ENCODE data around the gene MT1HL1. TPM values are rescaled to one million over a fixed set of nuclear protein-coding genes. Genes with fewer than 3 reads are reported as not detected.

The MT1HL1 gene
- total RNA-seq, 1 experiment from 2014 or later: not detected

DNA sequence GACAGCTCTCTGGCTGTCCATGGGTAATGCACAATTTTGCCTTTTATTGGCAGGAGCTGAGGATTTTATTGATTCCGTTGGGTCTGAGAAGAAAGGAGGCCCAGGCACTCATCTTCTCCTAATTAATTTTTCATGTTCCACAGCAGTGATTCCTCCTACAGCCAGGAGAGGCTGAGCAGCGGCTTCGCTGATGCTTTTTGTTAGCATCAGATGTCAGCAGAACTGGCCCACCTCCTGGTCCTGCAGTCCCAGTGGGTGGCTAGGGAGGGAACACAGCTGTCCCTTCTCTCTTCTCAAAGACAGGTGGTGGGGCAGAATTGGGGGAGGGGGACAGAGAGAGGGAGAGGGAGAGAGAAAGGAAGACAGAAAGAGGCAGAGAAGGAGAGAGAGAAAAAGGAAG, 5.7 kb downstream of the MT1HL1 start:
- H3K27me3 Mint-ChIP-seq (ENCODE audit: low read depth): peaks cover 3% of the 10 kb centered on the region; the same call in 1 of the 2 replicates
- POLR2A ChIA-PET: no interaction called here
- H3K9me3 Mint-ChIP-seq: peaks cover 13% of the 10 kb centered on the region
- DNase-seq (ENCODE audit: low spot score) (no peak), ATAC-seq (peak; percentile 52)
- H3K4me3 Mint-ChIP-seq: no peak overlapping the region
- TF ChIP-seq TP53 (CRISPR knock-in tag; IDR thresholded peaks at IDR 0.05): no peak
- TF ChIP-seq IRF1 (CRISPR knock-in tag; IDR thresholded peaks at IDR 0.05): no peak
- no peak for TF ChIP-seq JUN (CRISPR knock-in tag; IDR thresholded peaks at IDR 0.05)
- no peak for TF ChIP-seq FOXP4 (CRISPR knock-in tag; IDR thresholded peaks at IDR 0.05)
- no peak for TF ChIP-seq ERG (CRISPR knock-in tag; IDR thresholded peaks at IDR 0.05)
- TF ChIP-seq, protein P1, sequence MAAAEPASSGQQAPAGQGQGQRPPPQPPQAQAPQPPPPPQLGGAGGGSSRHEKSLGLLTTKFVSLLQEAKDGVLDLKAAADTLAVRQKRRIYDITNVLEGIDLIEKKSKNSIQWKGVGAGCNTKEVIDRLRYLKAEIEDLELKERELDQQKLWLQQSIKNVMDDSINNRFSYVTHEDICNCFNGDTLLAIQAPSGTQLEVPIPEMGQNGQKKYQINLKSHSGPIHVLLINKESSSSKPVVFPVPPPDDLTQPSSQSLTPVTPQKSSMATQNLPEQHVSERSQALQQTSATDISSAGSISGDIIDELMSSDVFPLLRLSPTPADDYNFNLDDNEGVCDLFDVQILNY (CRISPR knock-in tag; IDR thresholded peaks at IDR 0.05): no peak
- no peak for TF ChIP-seq RORB (CRISPR knock-in tag; IDR thresholded peaks at IDR 0.05)
- TF ChIP-seq SOX15 (CRISPR knock-in tag; IDR thresholded peaks at IDR 0.05): no peak
- TF ChIP-seq, protein P2, sequence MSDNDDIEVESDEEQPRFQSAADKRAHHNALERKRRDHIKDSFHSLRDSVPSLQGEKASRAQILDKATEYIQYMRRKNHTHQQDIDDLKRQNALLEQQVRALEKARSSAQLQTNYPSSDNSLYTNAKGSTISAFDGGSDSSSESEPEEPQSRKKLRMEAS (CRISPR knock-in tag; IDR thresholded peaks at IDR 0.05): no peak
- TF ChIP-seq FOXP1 (CRISPR knock-in tag; IDR thresholded peaks at IDR 0.05; ENCODE audit: borderline replicate concordance): no peak
- TF ChIP-seq CREB1 (CRISPR knock-in tag; IDR thresholded peaks at IDR 0.05): no peak
- no peak for TF ChIP-seq NR3C1 (CRISPR knock-in tag; conservative IDR thresholded peaks at IDR 0.05; ENCODE audit: low read depth)
- TF ChIP-seq ZNF396 (CRISPR knock-in tag; IDR thresholded peaks at IDR 0.05; ENCODE audit: borderline replicate concordance): no peak
- no peaks in the 10 kb centered on the region; the same call in 1 of the 2 replicates for H3K36me3 Mint-ChIP-seq
- CTCF ChIA-PET: no interaction called here
- H3K27ac Mint-ChIP-seq: no peak overlapping the region
- H3K4me1 Mint-ChIP-seq: peaks cover 24% of the 10 kb centered on the region

GRCh38 chr1:236997882-236998281, 6.4 kb downstream of the MT1HL1 start:
- no peak for TF ChIP-seq HMGA2 (CRISPR knock-in tag; IDR thresholded peaks at IDR 0.05)
- no peak for TF ChIP-seq ZNF232 (CRISPR knock-in tag; IDR thresholded peaks at IDR 0.05)
- no peak for TF ChIP-seq ZNF416 (CRISPR knock-in tag; IDR thresholded peaks at IDR 0.05)
- TF ChIP-seq FOXJ3 (CRISPR knock-in tag; IDR thresholded peaks at IDR 0.05; ENCODE audit: borderline replicate concordance): no peak
- TF ChIP-seq ZNF423 (CRISPR knock-in tag; IDR thresholded peaks at IDR 0.05): no peak
- TF ChIP-seq ATF1 (CRISPR knock-in tag; IDR thresholded peaks at IDR 0.05): no peak
- no peak for TF ChIP-seq GTF2I (CRISPR knock-in tag; conservative IDR thresholded peaks at IDR 0.05)
- no peak for TF ChIP-seq KAT7 (CRISPR knock-in tag; IDR thresholded peaks at IDR 0.05; ENCODE audit: borderline replicate concordance)
- TF ChIP-seq NFATC4 (CRISPR knock-in tag; IDR thresholded peaks at IDR 0.05): no peak
- DNase-seq (ENCODE audit: low spot score) (no peak), ATAC-seq (peak; percentile 83)
- peaks cover 13% of the 10 kb centered on the region for H3K9me3 Mint-ChIP-seq
- ChIA-PET POLR2A (no interaction called here), CTCF (no interaction called here)
- H3K27me3 Mint-ChIP-seq (ENCODE audit: low read depth): peaks cover 3% of the 10 kb centered on the region; the same call in 1 of the 2 replicates
- no peak overlapping the region for H3K4me3 Mint-ChIP-seq
- H3K4me1 Mint-ChIP-seq: peaks cover 24% of the 10 kb centered on the region
- H3K27ac Mint-ChIP-seq: no peak overlapping the region; the same call in 1 of the 2 replicates
- no peaks in the 10 kb centered on the region; the same call in 1 of the 2 replicates for H3K36me3 Mint-ChIP-seq
